Upper lobe of left lung (tissue), 4 donors: ENCODE data around the gene AMPD3.

ENCODE experiments used
- POLR2A ChIP-seq, 4 donors: fragments of 450-650 bp; IDR thresholded peaks; one replicate each; pipeline ENCODE4 v1.5.1; 2016 to 2017; ENCODE audit warnings: antibody characterized with exemption in 4 of 4, mild to moderate bottlenecking in 2 of 4
- TF ChIP-seq, protein P1 (sequence below), 6 experiments: fragments of 450-650 bp in 4 of 6; fragments of 200-600 bp in 2 of 6; sonication (generic) in 2 of 6; IDR thresholded peaks; one replicate each; pipeline ENCODE4 v1.5.1; 2016 to 2019; ENCODE audit warnings: antibody characterized with exemption in 6 of 6

DNA sequence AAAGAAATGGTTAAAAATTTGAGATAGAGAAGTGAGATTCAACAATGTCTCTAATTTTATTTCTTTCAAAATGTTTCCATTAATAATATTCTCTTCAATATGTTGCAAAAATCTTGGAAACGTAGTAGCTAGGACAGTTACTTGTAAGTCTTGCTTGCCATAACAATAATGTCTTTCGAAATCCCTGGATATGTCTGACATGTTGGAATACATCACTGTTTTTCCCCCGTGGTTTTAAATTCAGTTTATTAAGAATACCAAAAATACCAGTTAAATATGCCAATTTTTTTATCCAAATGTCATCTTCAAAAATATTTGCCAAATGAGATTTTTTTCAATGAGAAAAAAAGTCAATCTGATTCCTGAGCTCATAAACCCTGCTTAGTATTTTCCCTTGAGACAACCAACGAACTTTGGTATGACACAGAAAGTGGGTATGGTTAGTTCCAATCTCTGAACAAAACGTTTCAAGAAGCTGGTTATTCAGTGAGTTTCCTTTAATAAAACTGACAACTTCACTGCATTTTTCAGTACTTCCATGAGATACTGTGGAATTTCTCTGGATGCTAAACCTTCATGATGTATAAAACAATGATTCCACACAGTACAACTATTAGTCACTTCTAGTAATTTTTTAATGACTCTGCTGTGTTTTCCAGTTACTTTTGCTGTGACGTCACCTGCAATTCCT is 36.7 kb upstream of the AMPD3 start:
- TF ChIP-seq, protein P1, sequence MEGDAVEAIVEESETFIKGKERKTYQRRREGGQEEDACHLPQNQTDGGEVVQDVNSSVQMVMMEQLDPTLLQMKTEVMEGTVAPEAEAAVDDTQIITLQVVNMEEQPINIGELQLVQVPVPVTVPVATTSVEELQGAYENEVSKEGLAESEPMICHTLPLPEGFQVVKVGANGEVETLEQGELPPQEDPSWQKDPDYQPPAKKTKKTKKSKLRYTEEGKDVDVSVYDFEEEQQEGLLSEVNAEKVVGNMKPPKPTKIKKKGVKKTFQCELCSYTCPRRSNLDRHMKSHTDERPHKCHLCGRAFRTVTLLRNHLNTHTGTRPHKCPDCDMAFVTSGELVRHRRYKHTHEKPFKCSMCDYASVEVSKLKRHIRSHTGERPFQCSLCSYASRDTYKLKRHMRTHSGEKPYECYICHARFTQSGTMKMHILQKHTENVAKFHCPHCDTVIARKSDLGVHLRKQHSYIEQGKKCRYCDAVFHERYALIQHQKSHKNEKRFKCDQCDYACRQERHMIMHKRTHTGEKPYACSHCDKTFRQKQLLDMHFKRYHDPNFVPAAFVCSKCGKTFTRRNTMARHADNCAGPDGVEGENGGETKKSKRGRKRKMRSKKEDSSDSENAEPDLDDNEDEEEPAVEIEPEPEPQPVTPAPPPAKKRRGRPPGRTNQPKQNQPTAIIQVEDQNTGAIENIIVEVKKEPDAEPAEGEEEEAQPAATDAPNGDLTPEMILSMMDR (IDR thresholded peaks at IDR 0.05), result no peak
- no peak for TF ChIP-seq POLR2A (IDR thresholded peaks at IDR 0.05)
